ENCODE data around the gene FHL1.

The FHL1 gene

GRCh38 chrX:136194536-136194935 is 47.2 kb downstream of the FHL1 start:
- no peak overlapping the region for H3K4me3 ChIP-seq
- H3K9me3 ChIP-seq (replicated peaks in 1 of 11) = no peaks in the 10 kb centered on the region
- H3K4me1 ChIP-seq = peaks cover 49 to 90% (median 69%) of the 10 kb centered on the region in 10 experiments
- peak overlapping the region in 7 of 11 experiments; percentile 71 to 77 (median 75); a peak in 12 of 22 replicates for H3K27ac ChIP-seq
- no peak for TF ChIP-seq Cebpa-rat (IDR thresholded peaks at IDR 0.05)
- peaks cover 94 to 100% (median 100%) of the 10 kb centered on the region in 11 experiments for H3K27me3 ChIP-seq
- H3K36me3 ChIP-seq = no peaks in the 10 kb centered on the region
- peak overlapping the region in 5 of 11 experiments; percentile 60 to 80 (median 75); a peak in 7 of 22 replicates for H3K4me2 ChIP-seq
- no peaks in the 10 kb centered on the region for H4K20me1 ChIP-seq
- no peak overlapping the region for H3K9ac ChIP-seq

DNA sequence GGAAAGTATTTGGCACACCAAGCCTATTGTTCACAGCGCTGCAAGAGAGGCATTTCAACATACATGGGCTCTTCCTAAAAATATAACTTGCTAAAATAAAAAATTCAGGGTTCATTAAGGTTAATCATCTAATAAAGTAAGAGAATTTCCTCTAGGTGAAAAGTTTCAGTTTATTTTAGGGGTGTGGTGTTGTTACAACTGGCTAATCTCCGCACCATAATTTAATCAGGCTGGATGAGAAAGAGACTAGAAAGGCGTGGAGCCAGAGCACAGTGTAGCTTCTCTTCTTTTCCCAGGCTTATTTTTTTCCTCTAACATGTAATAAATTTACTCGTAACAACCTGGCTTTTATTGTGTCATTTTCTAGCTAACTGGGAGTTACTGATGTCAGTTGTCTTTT is 47.9 kb downstream of the FHL1 start:
- H4K20me1 ChIP-seq = no peaks in the 10 kb centered on the region
- H3K4me3 ChIP-seq = no peak overlapping the region
- no peak for TF ChIP-seq Cebpa-rat (IDR thresholded peaks at IDR 0.05)
- H3K4me2 ChIP-seq = peak overlapping the region in 3 of 11 experiments; percentile 53 to 75 (median 67); a peak in 2 of 22 replicates
- no peaks in the 10 kb centered on the region for H3K9me3 ChIP-seq (replicated peaks in 1 of 11)
- H3K27ac ChIP-seq = peak overlapping the region in 2 of 11 experiments; percentile 42 to 76; a peak in 2 of 22 replicates
- peaks cover 42 to 88% (median 67%) of the 10 kb centered on the region in 10 experiments for H3K4me1 ChIP-seq
- H3K9ac ChIP-seq = no peak overlapping the region
- no peaks in the 10 kb centered on the region for H3K36me3 ChIP-seq
- peaks cover 92 to 100% (median 99%) of the 10 kb centered on the region in 11 experiments for H3K27me3 ChIP-seq

- Histone ChIP-seq H3K4me2 (peak overlapping the region in 10 of 11 experiments; percentile 15 to 56 (median 39); a peak in 19 of 22 replicates), H3K36me3 (no peaks in the 10 kb centered on the region), H3K4me3 (no peak overlapping the region), H3K9ac (no peak overlapping the region), H3K4me1 (peaks cover 27 to 75% (median 55%) of the 10 kb centered on the region in 10 experiments), H3K27me3 (peaks cover 92 to 100% (median 97%) of the 10 kb centered on the region in 11 experiments), H4K20me1 (no peaks in the 10 kb centered on the region), H3K9me3 (replicated peaks in 1 of 11) (no peaks in the 10 kb centered on the region), H3K27ac (peak overlapping the region in 6 of 11 experiments; percentile 1 to 52 (median 24); a peak in 5 of 22 replicates)
- no peak for TF ChIP-seq Cebpa-rat (IDR thresholded peaks at IDR 0.05)
These were observed 49.4 kb downstream of the FHL1 start for GRCh38 chrX:136196691-136197155.

DNA sequence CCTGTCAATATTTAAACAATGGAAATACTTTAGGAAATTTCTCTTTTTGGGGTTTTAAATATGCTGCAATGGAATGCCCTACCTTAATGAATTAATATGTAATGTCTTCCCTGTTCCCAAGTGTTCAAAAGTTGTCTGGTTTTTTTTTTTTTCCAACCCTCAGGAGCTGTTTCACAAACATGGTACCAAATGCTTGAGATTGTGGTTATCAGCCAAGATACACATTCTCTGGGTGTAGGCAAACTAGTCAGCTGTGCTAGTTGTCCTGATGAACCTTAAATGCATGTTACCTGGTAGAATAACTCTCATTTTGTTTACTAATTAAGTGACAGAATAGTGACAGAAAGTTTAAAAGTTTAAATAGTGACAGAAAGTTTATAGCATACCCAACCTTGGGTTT is 50.7 kb downstream of the FHL1 start:
- H3K27me3 ChIP-seq = peaks cover 92 to 100% (median 97%) of the 10 kb centered on the region in 11 experiments
- peak overlapping the region in 2 of 11 experiments; percentile 27 to 53; a peak in 3 of 22 replicates for H3K4me2 ChIP-seq
- no peak overlapping the region for H3K9ac ChIP-seq
- no peaks in the 10 kb centered on the region for H3K9me3 ChIP-seq (replicated peaks in 1 of 11)
- no peak for TF ChIP-seq Cebpa-rat (IDR thresholded peaks at IDR 0.05)
- no peaks in the 10 kb centered on the region for H3K36me3 ChIP-seq
- no peaks in the 10 kb centered on the region; a peak in 1 of 22 replicates for H4K20me1 ChIP-seq
- no peak overlapping the region for H3K4me3 ChIP-seq
- no peak overlapping the region for H3K27ac ChIP-seq
- peaks cover 15 to 62% (median 42%) of the 10 kb centered on the region in 10 experiments for H3K4me1 ChIP-seq

- Histone ChIP-seq H3K4me2 (no peak overlapping the region), H3K36me3 (no peaks in the 10 kb centered on the region), H3K9me3 (replicated peaks in 1 of 11) (no peaks in the 10 kb centered on the region), H3K9ac (no peak overlapping the region), H4K20me1 (no peaks in the 10 kb centered on the region; a peak in 1 of 22 replicates), H3K27ac (no peak overlapping the region), H3K4me3 (no peak overlapping the region), H3K4me1 (peaks cover 7 to 60% (median 35%) of the 10 kb centered on the region in 10 experiments), H3K27me3 (peaks cover 93 to 100% (median 97%) of the 10 kb centered on the region in 11 experiments)
- no peak for TF ChIP-seq Cebpa-rat (IDR thresholded peaks at IDR 0.05)
These were observed 51.4 kb downstream of the FHL1 start for GRCh38 chrX:136198678-136199243.

GRCh38 chrX:136199365-136199764 is 52.0 kb downstream of the FHL1 start:
- TF ChIP-seq Cebpa-rat (IDR thresholded peaks at IDR 0.05) = no peak
- Histone ChIP-seq H3K27me3 (peaks cover 93 to 100% (median 97%) of the 10 kb centered on the region in 11 experiments), H3K4me2 (no peak overlapping the region), H3K36me3 (no peaks in the 10 kb centered on the region), H3K9me3 (replicated peaks in 1 of 11) (no peaks in the 10 kb centered on the region), H3K4me1 (peaks cover 9 to 60% (median 35%) of the 10 kb centered on the region in 10 experiments; a peak in 19 of 20 replicates), H3K9ac (no peak overlapping the region), H3K4me3 (no peak overlapping the region), H4K20me1 (no peaks in the 10 kb centered on the region; a peak in 1 of 22 replicates), H3K27ac (no peak overlapping the region; a peak in 2 of 22 replicates)

DNA sequence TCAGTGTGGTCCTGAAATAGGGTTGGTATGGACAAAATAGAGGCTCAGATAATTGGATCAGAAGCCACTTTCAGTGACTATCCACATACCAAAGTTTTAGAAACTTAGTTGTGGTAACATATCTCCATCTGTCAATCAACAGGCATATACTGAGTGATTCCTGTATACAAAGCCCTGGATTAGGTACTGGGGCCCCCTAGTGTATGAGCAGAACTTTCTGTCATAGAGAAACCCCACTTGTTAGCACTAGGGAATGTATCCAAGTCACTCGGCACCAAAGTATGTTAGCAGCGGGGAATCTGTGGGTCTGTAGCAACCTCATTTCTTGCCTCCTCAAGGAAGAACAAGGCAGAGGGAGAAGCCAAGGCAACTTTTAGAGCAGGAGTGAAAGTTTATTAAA is 53.1 kb downstream of the FHL1 start:
- no peaks in the 10 kb centered on the region for H3K36me3 ChIP-seq
- H3K4me3 ChIP-seq = no peak overlapping the region
- peaks cover 13 to 61% (median 39%) of the 10 kb centered on the region in 10 experiments; a peak in 19 of 20 replicates for H3K4me1 ChIP-seq

GRCh38 chrX:136201601-136202000 is 54.3 kb downstream of the FHL1 start:
- Histone ChIP-seq H3K27ac (no peak overlapping the region), H3K27me3 (peaks cover 93 to 100% (median 97%) of the 10 kb centered on the region in 11 experiments), H3K4me2 (no peak overlapping the region), H3K4me1 (peaks cover 13 to 56% (median 38%) of the 10 kb centered on the region in 10 experiments; a peak in 19 of 20 replicates), H3K9ac (no peak overlapping the region), H3K9me3 (replicated peaks in 1 of 11) (no peaks in the 10 kb centered on the region), H3K36me3 (peaks cover 0 to 5% (median 0%) of the 10 kb centered on the region in 11 experiments; a peak in 6 of 22 replicates), H3K4me3 (no peak overlapping the region), H4K20me1 (peaks cover 0 to 11% (median 0%) of the 10 kb centered on the region in 11 experiments; a peak in 5 of 22 replicates)
- no peak for TF ChIP-seq Cebpa-rat (IDR thresholded peaks at IDR 0.05)

More for the DNA sequence above, 53.1 kb downstream of the FHL1 start:
- no peak overlapping the region for H3K9ac ChIP-seq
- H3K27ac ChIP-seq = no peak overlapping the region
- no peak for TF ChIP-seq Cebpa-rat (IDR thresholded peaks at IDR 0.05)
- H3K4me2 ChIP-seq = no peak overlapping the region
- no peaks in the 10 kb centered on the region for H3K9me3 ChIP-seq (replicated peaks in 1 of 11)
- H3K27me3 ChIP-seq = peaks cover 93 to 100% (median 97%) of the 10 kb centered on the region in 11 experiments
- no peaks in the 10 kb centered on the region; a peak in 2 of 22 replicates for H4K20me1 ChIP-seq

DNA sequence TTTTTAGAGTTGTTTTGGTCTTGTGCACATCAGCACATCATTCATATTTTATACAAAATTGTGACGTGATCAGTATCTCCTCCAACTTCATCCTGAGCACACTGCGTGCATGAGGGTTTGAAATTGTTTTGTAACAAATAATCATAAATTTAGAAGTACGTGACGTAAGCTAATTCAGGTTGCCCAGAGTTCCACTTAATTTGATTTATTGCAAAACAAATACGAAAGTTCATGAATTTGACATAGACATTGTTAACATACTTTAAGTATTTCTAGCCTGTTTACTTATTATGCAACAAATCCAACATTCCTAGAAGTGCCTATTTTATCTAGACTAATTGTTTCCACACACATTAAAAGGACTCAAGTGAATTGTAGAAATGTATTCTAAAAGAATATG is 55.6 kb downstream of the FHL1 start:
- no peak overlapping the region for H3K27ac ChIP-seq
- peaks cover 8 to 50% (median 32%) of the 10 kb centered on the region in 10 experiments; a peak in 19 of 20 replicates for H3K4me1 ChIP-seq
- no peak overlapping the region for H3K4me3 ChIP-seq
- peaks cover 92 to 100% (median 97%) of the 10 kb centered on the region in 11 experiments for H3K27me3 ChIP-seq
- no peak overlapping the region for H3K4me2 ChIP-seq
- no peak overlapping the region for H3K9ac ChIP-seq
- TF ChIP-seq Cebpa-rat (IDR thresholded peaks at IDR 0.05) = no peak
- H3K36me3 ChIP-seq = peaks cover 0 to 18% (median 6%) of the 10 kb centered on the region in 11 experiments; a peak in 14 of 22 replicates
- no peaks in the 10 kb centered on the region for H3K9me3 ChIP-seq (replicated peaks in 1 of 11)
- peaks cover 0 to 16% (median 0%) of the 10 kb centered on the region in 11 experiments; a peak in 5 of 22 replicates for H4K20me1 ChIP-seq
